Spleen (tissue), 11 donors: ENCODE measurements around the gene HIVEP3. TPM values are rescaled to one million over a fixed set of nuclear protein-coding genes. Genes with fewer than 3 reads are reported as not detected.

Source experiments
- DNase-seq: peaks from one replicate; pipeline ENCODE4 v3.0.0-alpha.2; 2020
- H3K27ac ChIP-seq, 8 donors: fragments of 200-600 bp; sonication (generic) in 7 of 8; 1 replicate in 4 of 8; 2 replicates in 4 of 8; pipeline versions ENCODE4 v1.5.0 to v1.8.0; 2016 to 2021; ENCODE audit warnings: inconsistent platforms in 4 of 8, mild to moderate bottlenecking in 4 of 8, moderate library complexity in 1 of 8
- H3K27me3 ChIP-seq, 7 donors: fragments of 200-600 bp; sonication (generic) in 6 of 7; replicated peaks in 1 of 7; 1 replicate in 4 of 7; 2 replicates in 3 of 7; pipeline versions ENCODE4 v1.5.0 to v1.8.0; 2016 to 2021; ENCODE audit warnings: inconsistent platforms in 3 of 7, mild to moderate bottlenecking in 1 of 7
- H3K36me3 ChIP-seq, 6 donors: fragments of 200-600 bp; sonication (generic) in 5 of 6; 1 replicate in 4 of 6; 2 replicates in 2 of 6; pipeline versions ENCODE4 v1.5.0 to v1.8.0; 2016 to 2021; ENCODE audit warnings: inconsistent platforms in 2 of 6
- H3K4me1 ChIP-seq, 6 donors: fragments of 200-600 bp; sonication (generic) in 5 of 6; 1 replicate in 3 of 6; 2 replicates in 3 of 6; pipeline versions ENCODE4 v1.5.0 to v1.8.0; 2016 to 2021; ENCODE audit warnings: inconsistent platforms in 3 of 6
- H3K4me3 ChIP-seq, 8 donors: fragments of 200-600 bp; sonication (generic) in 7 of 8; 1 replicate in 4 of 8; 2 replicates in 4 of 8; pipeline versions ENCODE4 v1.5.0 to v1.8.0; 2016 to 2021; ENCODE audit warnings: inconsistent platforms in 4 of 8, mild to moderate bottlenecking in 4 of 8, moderate library complexity in 2 of 8
- H3K9me3 ChIP-seq, 8 donors: fragments of 200-600 bp; sonication (generic) in 7 of 8; 1 replicate in 4 of 8; 2 replicates in 4 of 8; pipeline versions ENCODE4 v1.5.0 to v1.8.0; 2016 to 2021; ENCODE audit warnings: inconsistent platforms in 4 of 8
- POLR2A ChIP-seq, 3 donors: fragments of 450-650 bp; IDR thresholded peaks; one replicate each; pipeline ENCODE4 v1.5.1; 2017; ENCODE audit warnings: antibody characterized with exemption in 3 of 3, mild to moderate bottlenecking in 1 of 3
- POLR2AphosphoS5 ChIP-seq, 3 donors: sonication (generic); formaldehyde crosslinking; IDR thresholded peaks; one replicate each; pipeline ENCODE4 v1.5.1; 2017; ENCODE audit warnings: antibody characterized with exemption in 3 of 3
- WGBS, 5 donors: extraction: QIAGEN DNeasy Blood & Tissue Kit in 3 of 5; methylation state at CpG; one replicate each; pipeline versions ENCODE4 v1.1.5 to v1.1.7; 2013 to 2018; 5-methylcytosine and 5-hydroxymethylcytosine counted together
- intact Hi-C: fragments of 100-400 bp; cut with DNase I; formaldehyde crosslinking; loops from one replicate; pipeline ENCODE4 v1.15.0; 2023; ENCODE audit warnings: low total_unique reads
- polyA plus RNA-seq, 3 donors: library from polyadenylated mRNA; stranded (reverse); fragments of 200-250 nt; gene quantifications; one replicate each; pipeline ENCODE4 v1.2.1, GENCODE V29; 2013
- total RNA-seq, 7 donors: library from RNA; depleted of rRNA in 3 of 7; stranded (reverse); fragments of >200 nt in 3 of 7; fragmentation: NEBNext Ultra II Directional in 4 of 7; extraction: Animal tissue kit (Norgen Biotek cat#: 25700) in 4 of 7; gene quantifications; one replicate each; pipeline versions ENCODE4 v1.1.0 to v1.2.1, GENCODE V29; 2016 to 2021
- TF ChIP-seq, protein P1 (sequence below), 11 experiments: fragments of 200-600 bp in 7 of 11; fragments of 450-650 bp in 4 of 11; sonication (generic) in 4 of 11; IDR thresholded peaks in 8 of 11; conservative IDR thresholded peaks in 3 of 11; 1 replicate in 7 of 11; 2 replicates in 4 of 11; pipeline versions ENCODE4 v1.4.0 to v1.8.0; 2016 to 2021; ENCODE audit warnings: antibody characterized with exemption in 11 of 11, inconsistent platforms in 4 of 11, mild to moderate bottlenecking in 1 of 11
- donor health status: healthy with polysubstance abuse.
- donor health status: DM: no; HTN: no; CAD: no; lungs with moderate emphysema.
- donor health status: DM: no; HTN: no; CAD: no.
- donor health status: Bipolar disorder and iron deficiency.
- donor health status: healthy.
- donor health status: DM: no; HTN: no; CAD: no.
- donor health status: DM: yes; HTN: yes; CAD: no.

The HIVEP3 gene
- total and polyA plus RNA-seq, 10 donors: 2.4 to 21.2 (median 8.2) TPM

- Histone ChIP-seq H3K4me3 (no peak overlapping the region), H3K27me3 (no peaks in the 10 kb centered on the region), H3K27ac (no peak overlapping the region), H3K9me3 (no peaks in the 10 kb centered on the region), H3K36me3 (no peaks in the 10 kb centered on the region), H3K4me1 (peaks cover 1 to 69% (median 27%) of the 10 kb centered on the region in 6 donors)
- intact Hi-C loops: no loop called here
- 61 to 80% (median 68%) methylated on average over 1 of the region's 1 CpG for WGBS, 5 donors
- TF ChIP-seq POLR2AphosphoS5 (IDR thresholded peaks at IDR 0.05) (no peak), POLR2A (IDR thresholded peaks at IDR 0.05) (no peak)
- TF ChIP-seq, protein P1, sequence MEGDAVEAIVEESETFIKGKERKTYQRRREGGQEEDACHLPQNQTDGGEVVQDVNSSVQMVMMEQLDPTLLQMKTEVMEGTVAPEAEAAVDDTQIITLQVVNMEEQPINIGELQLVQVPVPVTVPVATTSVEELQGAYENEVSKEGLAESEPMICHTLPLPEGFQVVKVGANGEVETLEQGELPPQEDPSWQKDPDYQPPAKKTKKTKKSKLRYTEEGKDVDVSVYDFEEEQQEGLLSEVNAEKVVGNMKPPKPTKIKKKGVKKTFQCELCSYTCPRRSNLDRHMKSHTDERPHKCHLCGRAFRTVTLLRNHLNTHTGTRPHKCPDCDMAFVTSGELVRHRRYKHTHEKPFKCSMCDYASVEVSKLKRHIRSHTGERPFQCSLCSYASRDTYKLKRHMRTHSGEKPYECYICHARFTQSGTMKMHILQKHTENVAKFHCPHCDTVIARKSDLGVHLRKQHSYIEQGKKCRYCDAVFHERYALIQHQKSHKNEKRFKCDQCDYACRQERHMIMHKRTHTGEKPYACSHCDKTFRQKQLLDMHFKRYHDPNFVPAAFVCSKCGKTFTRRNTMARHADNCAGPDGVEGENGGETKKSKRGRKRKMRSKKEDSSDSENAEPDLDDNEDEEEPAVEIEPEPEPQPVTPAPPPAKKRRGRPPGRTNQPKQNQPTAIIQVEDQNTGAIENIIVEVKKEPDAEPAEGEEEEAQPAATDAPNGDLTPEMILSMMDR (IDR thresholded peaks at IDR 0.05 in 8 of 11, conservative IDR thresholded peaks at IDR 0.05 in 3 of 11): no peak
- no peak for DNase-seq
Measured at GRCh38 chr1:41719128-41719527, 199.6 kb downstream of the HIVEP3 start.

DNA sequence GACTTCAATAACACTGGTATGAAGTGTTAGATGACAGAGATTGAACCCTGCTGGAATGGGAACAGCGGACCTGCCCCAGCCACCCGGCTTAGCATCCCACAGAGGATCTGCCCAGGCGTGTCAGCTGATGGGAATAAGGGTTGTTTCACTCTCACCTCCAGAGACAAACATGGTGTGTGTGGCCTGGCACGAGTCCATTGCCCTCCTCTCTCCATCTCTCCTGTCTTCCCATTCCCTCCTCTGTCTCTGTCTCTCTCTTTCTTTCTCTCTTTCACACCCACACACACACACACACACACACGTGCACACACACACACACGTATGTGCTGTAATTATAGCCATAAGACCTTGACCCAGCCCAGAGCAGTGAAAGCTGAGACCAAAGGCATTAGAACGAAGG, 200.2 kb downstream of the HIVEP3 start:
- Histone ChIP-seq H3K4me1 (peaks cover 0 to 63% (median 20%) of the 10 kb centered on the region in 6 donors), H3K9me3 (no peaks in the 10 kb centered on the region), H3K27me3 (no peaks in the 10 kb centered on the region), H3K4me3 (no peak overlapping the region), H3K27ac (no peak overlapping the region), H3K36me3 (no peaks in the 10 kb centered on the region)
- intact Hi-C loops: no loop called here
- no peak for DNase-seq
- no peak for TF ChIP-seq POLR2A (IDR thresholded peaks at IDR 0.05)
- no peak for TF ChIP-seq POLR2AphosphoS5 (IDR thresholded peaks at IDR 0.05)
- TF ChIP-seq, protein P1 (IDR thresholded peaks at IDR 0.05 in 8 of 11, conservative IDR thresholded peaks at IDR 0.05 in 3 of 11): no peak
- WGBS, 5 donors: 81 to 90% (median 88%) methylated on average over 7 of the region's 7 CpGs

GRCh38 chr1:41716188-41717130, 202.3 kb downstream of the HIVEP3 start:
- peak overlapping the region in 3 of 8 donors; percentile 13 to 32 (median 30) for H3K27ac ChIP-seq
- H3K4me3 ChIP-seq: no peak overlapping the region
- intact Hi-C loops: no loop called here
- no peaks in the 10 kb centered on the region for H3K27me3 ChIP-seq
- TF ChIP-seq POLR2A (IDR thresholded peaks at IDR 0.05) (no peak), POLR2AphosphoS5 (IDR thresholded peaks at IDR 0.05) (no peak)
- WGBS, 5 donors: 86 to 92% (median 91%) methylated on average over 11 to 12 of the region's 12 CpGs
- H3K9me3 ChIP-seq: no peaks in the 10 kb centered on the region
- peaks cover 0 to 46% (median 17%) of the 10 kb centered on the region in 6 donors for H3K4me1 ChIP-seq
- DNase-seq: no peak
- H3K36me3 ChIP-seq: no peaks in the 10 kb centered on the region

DNA sequence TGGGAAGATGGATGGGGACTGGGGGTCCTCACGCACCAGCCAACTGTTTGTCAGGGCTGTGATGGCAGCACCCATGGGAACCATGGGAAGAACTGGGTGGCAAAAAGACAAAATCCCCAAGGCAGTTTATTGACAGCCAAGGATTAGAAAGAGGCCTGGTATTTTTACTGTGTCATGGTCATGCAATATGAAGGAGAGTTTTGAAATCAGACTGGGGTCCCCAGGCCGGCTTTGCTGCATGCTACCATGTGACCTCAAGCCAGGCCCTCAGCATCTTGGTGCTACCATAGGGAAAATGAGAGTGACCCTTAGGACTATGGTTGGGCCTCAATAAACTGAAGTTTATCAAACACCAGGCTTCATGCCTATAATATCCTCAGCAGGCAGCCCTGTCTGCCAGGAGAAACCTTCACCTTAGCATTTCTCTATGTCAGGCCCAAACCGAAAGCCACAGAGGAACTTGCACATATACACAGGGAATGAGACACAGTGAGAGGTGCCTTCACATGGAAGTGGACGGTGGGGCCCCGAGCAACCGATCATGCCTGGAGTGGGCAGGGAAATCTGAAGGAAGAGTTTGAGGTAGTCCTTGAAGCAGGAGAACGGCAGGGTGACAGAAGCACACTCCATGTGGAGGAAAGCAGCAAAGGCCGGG, 203.2 kb downstream of the HIVEP3 start:
- Histone ChIP-seq H3K27me3 (no peaks in the 10 kb centered on the region), H3K4me1 (peaks cover 0 to 37% (median 10%) of the 10 kb centered on the region in 6 donors), H3K36me3 (no peaks in the 10 kb centered on the region), H3K27ac (peak overlapping the region in 3 of 8 donors; percentile 13 to 32 (median 30)), H3K9me3 (no peaks in the 10 kb centered on the region), H3K4me3 (no peak overlapping the region)
- TF ChIP-seq POLR2A (IDR thresholded peaks at IDR 0.05): no peak
- TF ChIP-seq, protein P1 (IDR thresholded peaks at IDR 0.05 in 8 of 11, conservative IDR thresholded peaks at IDR 0.05 in 3 of 11): no peak
- TF ChIP-seq POLR2AphosphoS5 (IDR thresholded peaks at IDR 0.05): no peak
- DNase-seq: no peak
- 62 to 93% (median 77%) methylated on average over 8 of the region's 8 CpGs for WGBS, 5 donors
- intact Hi-C loops: no loop called here
